Omental fat pad (tissue), 4 donors: ENCODE results near the gene LTB. TPM values are rescaled to one million over a fixed set of nuclear protein-coding genes. Genes with fewer than 3 reads are reported as not detected.

Experiments
- ATAC-seq: fragments of 150-250 bp; one replicate; pipeline ENCODE4 v1.9.1; 2016; ENCODE audit warnings: mild to moderate bottlenecking, moderate library complexity; ENCODE audit not compliant: low FRiP score
- DNase-seq: peaks from one replicate; pipeline ENCODE4 v3.0.0-alpha.2; 2019; ENCODE audit warnings: low spot score
- total RNA-seq, 4 donors: library from RNA; depleted of rRNA; stranded (reverse); fragments of >200 nt; gene quantifications; one replicate each; pipeline ENCODE4 v1.1.0, GENCODE V29; 2016
- TF ChIP-seq, protein P1 (sequence below), 3 donors: fragments of 450-650 bp; IDR thresholded peaks; one replicate each; pipeline ENCODE4 v1.5.1; 2016 to 2017; ENCODE audit warnings: antibody characterized with exemption in 3 of 3, mild to moderate bottlenecking in 3 of 3, moderate library complexity in 2 of 3

The LTB gene
- total RNA-seq, 4 donors from 2014 or later = 0.72 to 5.5 (median 1.9) TPM

DNA sequence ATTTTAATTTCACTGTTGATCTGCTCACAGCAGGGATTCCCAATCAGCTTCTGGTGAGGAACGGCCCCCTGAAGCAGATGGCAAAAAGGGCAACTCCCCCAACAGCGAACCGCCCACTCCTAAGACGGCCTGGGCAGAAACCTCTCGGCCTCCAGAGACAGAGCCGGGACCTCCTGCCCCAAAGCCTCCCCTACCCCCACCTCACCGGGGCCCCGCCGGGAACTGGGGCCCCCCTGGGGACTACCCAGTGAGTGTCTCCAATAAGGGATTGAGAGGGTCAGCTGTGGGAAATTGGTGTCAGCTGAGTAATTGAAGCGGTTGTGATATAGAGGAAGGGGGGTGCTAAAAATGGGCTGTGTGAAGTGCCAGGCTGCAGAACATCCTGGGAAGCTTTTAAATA, 44.7 kb upstream of the LTB start:
- TF ChIP-seq, protein P1, sequence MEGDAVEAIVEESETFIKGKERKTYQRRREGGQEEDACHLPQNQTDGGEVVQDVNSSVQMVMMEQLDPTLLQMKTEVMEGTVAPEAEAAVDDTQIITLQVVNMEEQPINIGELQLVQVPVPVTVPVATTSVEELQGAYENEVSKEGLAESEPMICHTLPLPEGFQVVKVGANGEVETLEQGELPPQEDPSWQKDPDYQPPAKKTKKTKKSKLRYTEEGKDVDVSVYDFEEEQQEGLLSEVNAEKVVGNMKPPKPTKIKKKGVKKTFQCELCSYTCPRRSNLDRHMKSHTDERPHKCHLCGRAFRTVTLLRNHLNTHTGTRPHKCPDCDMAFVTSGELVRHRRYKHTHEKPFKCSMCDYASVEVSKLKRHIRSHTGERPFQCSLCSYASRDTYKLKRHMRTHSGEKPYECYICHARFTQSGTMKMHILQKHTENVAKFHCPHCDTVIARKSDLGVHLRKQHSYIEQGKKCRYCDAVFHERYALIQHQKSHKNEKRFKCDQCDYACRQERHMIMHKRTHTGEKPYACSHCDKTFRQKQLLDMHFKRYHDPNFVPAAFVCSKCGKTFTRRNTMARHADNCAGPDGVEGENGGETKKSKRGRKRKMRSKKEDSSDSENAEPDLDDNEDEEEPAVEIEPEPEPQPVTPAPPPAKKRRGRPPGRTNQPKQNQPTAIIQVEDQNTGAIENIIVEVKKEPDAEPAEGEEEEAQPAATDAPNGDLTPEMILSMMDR (IDR thresholded peaks at IDR 0.05) = no peak
- ATAC-seq = no peak

DNA sequence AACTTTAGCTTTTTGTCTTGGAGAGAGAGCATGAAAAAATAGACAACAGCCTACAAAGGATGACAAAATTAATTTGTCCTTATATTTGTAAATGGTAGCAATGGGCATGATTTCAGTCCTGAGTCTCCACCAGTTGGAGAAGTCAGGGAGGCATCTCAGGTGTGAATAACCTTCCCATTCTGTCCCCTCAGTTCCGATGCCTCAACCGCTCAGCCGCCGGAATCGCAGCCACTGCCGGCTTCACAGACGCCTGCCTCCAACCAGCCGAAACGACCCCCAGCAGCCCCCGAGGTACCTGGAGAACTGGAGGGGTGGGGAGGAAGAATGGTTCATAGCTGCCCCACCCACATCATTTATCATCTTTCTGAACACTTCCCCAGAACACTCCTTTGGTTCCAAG, 41.8 kb upstream of the LTB start:
- TF ChIP-seq, protein P1 (IDR thresholded peaks at IDR 0.05) = no peak
- DNase-seq (no peak), ATAC-seq (no peak)

More for the DNA sequence above, 44.7 kb upstream of the LTB start:
- DNase-seq = no peak

DNA sequence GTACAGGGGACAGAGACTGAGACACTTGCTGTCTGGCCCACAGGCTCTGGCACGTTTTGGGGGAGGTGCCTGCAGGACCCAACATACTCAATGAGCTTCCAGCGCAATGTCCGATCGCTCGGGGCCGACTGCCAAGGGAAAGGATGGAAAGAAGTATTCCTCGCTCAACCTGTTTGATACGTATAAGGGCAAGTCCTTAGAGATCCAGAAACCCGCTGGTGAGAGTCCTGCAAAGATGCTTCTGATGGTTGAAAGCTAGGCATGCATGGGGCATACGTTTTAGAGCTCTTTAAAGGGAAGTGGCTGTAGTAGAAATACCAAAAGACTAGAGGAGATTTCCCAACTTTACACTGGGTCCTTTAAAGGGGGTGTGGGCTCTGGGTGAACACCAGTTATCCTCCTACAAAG, 40.5 kb upstream of the LTB start:
- DNase-seq = no peak
- no peak for ATAC-seq
- TF ChIP-seq, protein P1 (IDR thresholded peaks at IDR 0.05) = no peak

DNA sequence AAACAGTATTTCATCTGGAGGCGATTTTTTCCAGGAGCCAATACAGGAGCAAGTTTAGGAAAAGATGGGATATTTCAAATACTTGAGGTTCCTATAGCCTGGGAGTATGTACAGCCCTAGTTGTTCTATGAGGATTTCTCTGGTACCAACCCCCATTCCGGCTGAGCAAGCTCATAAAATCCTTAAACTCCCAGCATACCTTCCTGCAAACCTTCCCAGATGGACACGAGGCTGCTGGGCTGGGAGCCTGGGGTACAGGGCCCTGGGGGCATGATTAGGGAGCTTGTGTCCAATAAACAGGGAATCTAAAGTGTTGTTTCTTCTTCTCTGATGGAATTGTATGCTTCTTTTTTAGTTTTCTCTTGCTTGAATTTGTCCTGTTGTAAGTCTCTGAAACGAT, 39.8 kb upstream of the LTB start:
- TF ChIP-seq, protein P1 (IDR thresholded peaks at IDR 0.05) = no peak
- DNase-seq = no peak
- ATAC-seq = no peak

DNA sequence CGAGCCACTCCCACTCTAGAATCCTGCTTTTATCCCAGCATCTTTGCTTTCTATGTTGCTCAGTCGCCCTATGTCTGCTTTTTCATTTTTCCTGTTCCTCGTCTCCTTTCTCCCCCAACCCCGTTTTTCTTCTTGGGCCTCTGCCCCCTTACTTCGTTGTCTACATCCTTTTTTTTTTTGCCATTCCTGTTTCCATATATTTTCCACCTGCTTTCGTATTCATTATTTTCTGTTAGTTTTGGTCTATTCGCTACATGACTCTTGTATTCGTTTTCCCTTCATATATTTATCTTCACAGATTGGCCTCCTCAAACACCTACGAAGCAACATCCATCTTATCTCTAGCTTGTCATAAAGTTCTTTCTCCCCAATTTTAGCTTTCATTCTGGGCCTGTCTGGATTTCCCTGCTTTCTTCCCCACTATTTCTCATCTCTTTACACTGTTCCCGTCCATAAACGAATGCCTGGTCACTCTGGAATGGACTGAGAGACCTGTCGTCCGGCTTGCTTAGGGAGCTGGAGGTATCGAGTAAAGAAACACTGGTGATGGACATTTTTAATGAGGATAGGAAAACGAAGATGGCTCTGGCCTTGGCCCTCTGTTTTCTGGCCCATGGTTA, 39.2 kb upstream of the LTB start:
- no peak for DNase-seq
- ATAC-seq = no peak
- TF ChIP-seq, protein P1 (IDR thresholded peaks at IDR 0.05) = no peak

DNA sequence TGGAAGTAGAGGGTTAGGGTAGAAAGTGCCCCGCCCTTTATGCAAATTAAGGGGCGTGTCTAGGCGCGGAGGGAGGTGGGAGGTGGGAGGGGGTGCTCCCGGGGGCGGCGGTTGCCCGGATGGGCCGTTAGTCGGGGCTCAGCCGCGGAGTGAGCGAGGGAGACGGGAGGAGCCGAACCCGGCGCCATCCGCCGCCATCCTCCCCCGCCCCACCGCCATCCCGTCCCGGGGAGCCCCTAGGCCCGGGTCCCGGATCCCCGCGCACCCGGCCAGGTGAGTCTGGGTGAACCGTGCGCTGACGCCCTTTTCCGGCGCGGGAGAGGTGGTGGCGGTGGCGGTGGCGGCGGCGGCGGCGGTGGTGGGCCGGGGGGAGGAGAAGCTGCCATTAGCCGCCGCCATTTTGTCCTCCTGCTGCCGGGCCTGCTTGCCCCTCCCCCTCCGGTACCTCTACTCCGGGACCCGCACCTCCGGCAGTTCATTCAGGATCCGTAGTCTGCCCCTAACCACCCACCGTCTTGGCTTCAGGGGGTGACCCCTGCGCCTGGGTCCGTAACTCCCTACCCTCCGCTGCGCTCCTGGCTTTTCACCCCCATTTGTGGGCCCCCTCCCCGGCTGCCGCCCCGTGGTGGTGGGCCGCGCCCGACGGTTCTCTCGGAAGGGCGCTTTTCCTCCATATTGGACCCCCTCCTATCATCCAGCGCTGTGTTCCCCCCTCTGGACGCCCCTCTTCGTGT, 38.5 kb upstream of the LTB start, which contains the start of gene PRRC2A:
Gene PRRC2A, plus strand, starts transcription at position 130 of the 734 bp plus-strand sequence. CDS start 2,075 bp downstream, outside the sequence.
- DNase-seq (peak; percentile 91), ATAC-seq (peak; percentile 80)
- TF ChIP-seq, protein P1 (IDR thresholded peaks at IDR 0.05) = no peak
